PFSK-1 (cell line): ENCODE measurements around the gene SPRYD7.

Experiments
- FOXP2 ChIP-seq: optimal IDR thresholded peaks from 2 replicates; pipeline ENCODE3; 2011; ENCODE audit warnings: borderline replicate concordance, control low read depth, inconsistent platforms; ENCODE audit not compliant: insufficient read depth; ENCODE audit errors: extremely low read length, extremely low read depth
- POLR2AphosphoS5 ChIP-seq: IDR thresholded peaks from 2 replicates; pipeline ENCODE4 v1.6.1; 2012; ENCODE audit warnings: low read depth, mild to moderate bottlenecking, control low read depth, low read length, moderate library complexity
- SIN3A ChIP-seq: IDR thresholded peaks from 2 replicates; pipeline ENCODE4 v1.6.1; 2012; ENCODE audit warnings: mild to moderate bottlenecking, low read length, moderate library complexity, borderline replicate concordance; ENCODE audit not compliant: insufficient read depth
- TAF1 ChIP-seq: IDR thresholded peaks from 2 replicates; pipeline ENCODE4 v1.6.1; 2012; ENCODE audit warnings: low read length, control low read depth, borderline replicate concordance; ENCODE audit not compliant: insufficient read depth
- TF ChIP-seq, protein P1 (sequence below), 2 experiments: IDR thresholded peaks; 2 replicates each; pipeline versions ENCODE4 v1.6.1 to v1.8.0; 2011 to 2012; ENCODE audit warnings: low read depth in 2 of 2, low read length in 2 of 2, control low read depth in 1 of 2, inconsistent platforms in 1 of 2, mild to moderate bottlenecking in 1 of 2, moderate library complexity in 1 of 2; ENCODE audit not compliant: insufficient read depth in 1 of 2

Gene SPRYD7

DNA sequence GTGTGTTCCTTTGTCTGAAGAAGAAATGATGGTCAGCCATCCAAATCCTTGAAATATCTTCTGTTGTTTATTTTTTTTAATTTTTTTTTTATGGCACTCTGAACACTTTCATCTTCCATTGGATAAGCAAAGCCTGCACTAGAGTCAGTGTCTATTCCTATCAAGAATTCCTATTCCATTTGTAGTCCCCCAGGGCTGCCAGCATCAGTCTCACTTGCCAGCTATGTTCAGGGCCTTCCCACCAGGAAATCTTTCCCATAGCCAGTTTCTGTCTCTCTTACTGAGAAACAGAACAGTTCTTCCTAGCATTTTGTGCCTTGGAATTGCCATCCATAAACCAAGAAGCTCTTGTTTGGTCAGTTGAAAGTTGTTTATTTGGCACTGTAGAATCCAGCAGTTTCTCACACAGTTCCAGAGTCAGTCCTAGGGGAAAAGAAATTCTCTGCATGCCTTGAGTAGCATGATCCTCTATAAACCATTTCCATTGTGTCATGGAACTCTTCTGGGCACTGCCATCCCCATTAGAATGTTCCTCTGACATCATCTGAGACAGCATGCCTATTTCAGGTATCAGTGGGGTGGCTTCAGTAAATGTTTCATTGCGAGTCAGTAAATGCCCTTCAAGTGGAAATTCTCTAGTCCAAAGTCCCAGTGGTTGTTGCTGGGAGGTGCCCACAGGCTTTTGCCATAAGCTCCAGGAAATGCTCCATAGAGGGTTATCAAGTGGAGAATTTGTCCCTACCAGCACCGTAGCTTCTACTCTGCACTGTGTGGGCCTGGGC is 18.7 kb upstream of the SPRYD7 start:
- TF ChIP-seq TAF1: no peak

DNA sequence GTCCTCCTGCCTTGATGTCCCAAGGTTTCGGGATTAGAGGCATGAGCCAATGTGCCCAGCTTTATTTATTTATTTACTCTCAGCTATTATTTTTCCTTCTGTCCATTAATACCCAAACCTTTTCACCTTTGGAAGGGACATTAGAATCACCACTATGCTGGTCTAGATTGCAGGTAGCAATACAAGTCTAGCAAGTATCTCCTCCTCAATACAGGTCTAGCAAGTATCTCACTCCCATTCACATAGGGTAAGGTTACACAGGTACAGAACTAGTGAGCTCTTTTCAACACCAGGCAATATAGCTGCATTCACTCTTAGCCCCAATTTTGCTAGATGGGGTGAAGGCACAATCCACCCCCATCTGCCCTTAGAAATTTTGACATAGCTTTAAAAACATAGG is 17.4 kb upstream of the SPRYD7 start:
- TF ChIP-seq, protein P1, sequence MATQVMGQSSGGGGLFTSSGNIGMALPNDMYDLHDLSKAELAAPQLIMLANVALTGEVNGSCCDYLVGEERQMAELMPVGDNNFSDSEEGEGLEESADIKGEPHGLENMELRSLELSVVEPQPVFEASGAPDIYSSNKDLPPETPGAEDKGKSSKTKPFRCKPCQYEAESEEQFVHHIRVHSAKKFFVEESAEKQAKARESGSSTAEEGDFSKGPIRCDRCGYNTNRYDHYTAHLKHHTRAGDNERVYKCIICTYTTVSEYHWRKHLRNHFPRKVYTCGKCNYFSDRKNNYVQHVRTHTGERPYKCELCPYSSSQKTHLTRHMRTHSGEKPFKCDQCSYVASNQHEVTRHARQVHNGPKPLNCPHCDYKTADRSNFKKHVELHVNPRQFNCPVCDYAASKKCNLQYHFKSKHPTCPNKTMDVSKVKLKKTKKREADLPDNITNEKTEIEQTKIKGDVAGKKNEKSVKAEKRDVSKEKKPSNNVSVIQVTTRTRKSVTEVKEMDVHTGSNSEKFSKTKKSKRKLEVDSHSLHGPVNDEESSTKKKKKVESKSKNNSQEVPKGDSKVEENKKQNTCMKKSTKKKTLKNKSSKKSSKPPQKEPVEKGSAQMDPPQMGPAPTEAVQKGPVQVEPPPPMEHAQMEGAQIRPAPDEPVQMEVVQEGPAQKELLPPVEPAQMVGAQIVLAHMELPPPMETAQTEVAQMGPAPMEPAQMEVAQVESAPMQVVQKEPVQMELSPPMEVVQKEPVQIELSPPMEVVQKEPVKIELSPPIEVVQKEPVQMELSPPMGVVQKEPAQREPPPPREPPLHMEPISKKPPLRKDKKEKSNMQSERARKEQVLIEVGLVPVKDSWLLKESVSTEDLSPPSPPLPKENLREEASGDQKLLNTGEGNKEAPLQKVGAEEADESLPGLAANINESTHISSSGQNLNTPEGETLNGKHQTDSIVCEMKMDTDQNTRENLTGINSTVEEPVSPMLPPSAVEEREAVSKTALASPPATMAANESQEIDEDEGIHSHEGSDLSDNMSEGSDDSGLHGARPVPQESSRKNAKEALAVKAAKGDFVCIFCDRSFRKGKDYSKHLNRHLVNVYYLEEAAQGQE (IDR thresholded peaks at IDR 0.05; ENCODE audit: insufficient read depth in 1 of 2, low read depth in 2 of 2, low read length in 2 of 2): no peak
- TF ChIP-seq POLR2AphosphoS5: no peak
- no peak for TF ChIP-seq TAF1
- no peak for TF ChIP-seq FOXP2
- TF ChIP-seq SIN3A: no peak

DNA sequence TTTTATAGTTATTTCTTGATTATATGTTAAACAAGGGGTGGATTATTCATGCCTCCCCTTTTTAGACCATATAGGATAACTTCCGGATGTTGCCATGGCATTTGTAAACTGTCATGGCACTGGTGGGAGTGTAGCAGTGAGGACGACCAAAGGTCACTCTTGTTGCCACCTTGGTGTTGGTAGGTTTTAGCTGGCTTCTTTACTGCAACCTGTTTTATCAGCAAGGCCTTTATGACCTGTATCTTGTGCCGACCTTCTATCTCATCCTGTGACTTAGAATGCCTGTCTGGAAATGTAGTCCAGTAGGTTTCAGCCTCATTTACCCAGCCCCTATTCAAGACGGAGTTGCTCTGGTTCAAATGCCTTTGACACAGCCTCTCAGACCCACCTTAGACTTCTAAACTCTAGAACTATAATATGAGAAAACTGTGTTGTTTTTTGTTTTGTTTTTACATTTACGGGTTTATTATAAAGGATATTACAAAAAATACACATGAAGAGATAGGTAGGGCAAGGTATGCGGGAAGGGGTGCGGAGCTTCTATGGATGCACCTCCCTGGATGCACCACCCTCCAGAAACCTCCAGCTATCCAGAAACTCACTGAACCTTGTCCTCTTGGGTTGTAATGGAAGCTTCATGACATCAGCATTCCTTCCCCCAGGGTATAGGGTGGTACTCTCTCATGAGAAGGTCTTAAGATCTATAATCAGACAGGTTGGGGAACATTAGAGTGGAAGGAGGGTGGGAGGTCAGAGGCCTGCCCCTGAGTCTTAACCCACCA is 15.8 kb upstream of the SPRYD7 start:
- no peak for TF ChIP-seq POLR2AphosphoS5
- no peak for TF ChIP-seq SIN3A
- TF ChIP-seq, protein P1 (IDR thresholded peaks at IDR 0.05; ENCODE audit: insufficient read depth in 1 of 2, low read depth in 2 of 2, low read length in 2 of 2): no peak
- no peak for TF ChIP-seq TAF1
- no peak for TF ChIP-seq FOXP2

DNA sequence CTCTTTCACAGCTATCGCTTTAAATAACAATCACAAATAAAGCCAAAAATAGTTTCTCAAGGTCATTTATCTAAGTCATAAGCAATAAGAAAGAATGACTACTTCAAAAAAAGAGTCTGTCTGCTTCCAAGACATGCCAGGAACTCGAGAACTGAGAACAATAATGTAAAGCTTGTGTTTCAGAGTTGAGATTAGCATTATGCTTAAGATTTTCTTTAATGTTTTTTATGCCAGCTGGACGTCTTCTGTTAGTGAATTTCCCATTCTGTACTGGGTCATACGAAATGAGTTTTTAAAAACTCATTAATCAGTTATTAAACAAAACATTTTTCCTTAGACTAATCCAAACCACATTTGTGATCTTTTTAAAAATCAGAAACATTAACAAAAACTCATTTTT is 3.2 kb upstream of the SPRYD7 start:
- TF ChIP-seq SIN3A (no peak), FOXP2 (no peak), TAF1 (no peak), POLR2AphosphoS5 (no peak)
- TF ChIP-seq, protein P1 (IDR thresholded peaks at IDR 0.05; ENCODE audit: insufficient read depth in 1 of 2, low read depth in 2 of 2, low read length in 2 of 2): no peak

DNA sequence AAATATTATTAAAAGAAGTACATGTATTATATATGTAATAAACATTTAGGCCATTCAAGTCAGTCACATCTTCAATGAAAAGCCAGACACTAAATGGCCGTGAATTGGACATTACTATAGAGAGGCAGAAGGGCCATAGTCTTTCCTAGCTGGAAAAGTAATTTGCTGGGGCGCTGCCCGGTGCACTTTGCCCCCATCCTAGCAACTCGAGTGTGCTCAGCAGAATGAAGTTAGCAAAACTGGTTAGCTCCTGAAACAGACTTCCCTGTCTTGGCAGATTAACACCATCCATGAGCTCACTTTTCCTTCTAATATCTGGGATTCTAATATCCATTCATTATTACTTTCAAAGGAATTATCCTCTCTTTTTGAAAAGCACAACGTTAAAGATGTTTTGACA is 2.8 kb upstream of the SPRYD7 start:
- TF ChIP-seq SIN3A (no peak), FOXP2 (no peak), POLR2AphosphoS5 (no peak), TAF1 (no peak)
- TF ChIP-seq, protein P1 (IDR thresholded peaks at IDR 0.05; ENCODE audit: insufficient read depth in 1 of 2, low read depth in 2 of 2, low read length in 2 of 2): no peak
